ENCODE data around the gene FAM120A.
A peak's percentile ranks its signal among the peaks of the same experiment; 100 is the strongest.

The FAM120A gene, protein sequence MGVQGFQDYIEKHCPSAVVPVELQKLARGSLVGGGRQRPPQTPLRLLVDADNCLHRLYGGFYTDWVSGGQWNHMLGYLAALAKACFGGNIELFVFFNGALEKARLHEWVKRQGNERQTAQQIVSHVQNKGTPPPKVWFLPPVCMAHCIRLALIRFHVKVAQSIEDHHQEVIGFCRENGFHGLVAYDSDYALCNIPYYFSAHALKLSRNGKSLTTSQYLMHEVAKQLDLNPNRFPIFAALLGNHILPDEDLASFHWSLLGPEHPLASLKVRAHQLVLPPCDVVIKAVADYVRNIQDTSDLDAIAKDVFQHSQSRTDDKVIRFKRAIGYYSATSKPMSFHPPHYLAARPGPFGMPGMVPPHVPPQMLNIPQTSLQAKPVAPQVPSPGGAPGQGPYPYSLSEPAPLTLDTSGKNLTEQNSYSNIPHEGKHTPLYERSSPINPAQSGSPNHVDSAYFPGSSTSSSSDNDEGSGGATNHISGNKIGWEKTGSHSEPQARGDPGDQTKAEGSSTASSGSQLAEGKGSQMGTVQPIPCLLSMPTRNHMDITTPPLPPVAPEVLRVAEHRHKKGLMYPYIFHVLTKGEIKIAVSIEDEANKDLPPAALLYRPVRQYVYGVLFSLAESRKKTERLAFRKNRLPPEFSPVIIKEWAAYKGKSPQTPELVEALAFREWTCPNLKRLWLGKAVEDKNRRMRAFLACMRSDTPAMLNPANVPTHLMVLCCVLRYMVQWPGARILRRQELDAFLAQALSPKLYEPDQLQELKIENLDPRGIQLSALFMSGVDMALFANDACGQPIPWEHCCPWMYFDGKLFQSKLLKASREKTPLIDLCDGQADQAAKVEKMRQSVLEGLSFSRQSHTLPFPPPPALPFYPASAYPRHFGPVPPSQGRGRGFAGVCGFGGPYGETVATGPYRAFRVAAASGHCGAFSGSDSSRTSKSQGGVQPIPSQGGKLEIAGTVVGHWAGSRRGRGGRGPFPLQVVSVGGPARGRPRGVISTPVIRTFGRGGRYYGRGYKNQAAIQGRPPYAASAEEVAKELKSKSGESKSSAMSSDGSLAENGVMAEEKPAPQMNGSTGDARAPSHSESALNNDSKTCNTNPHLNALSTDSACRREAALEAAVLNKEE

DNA sequence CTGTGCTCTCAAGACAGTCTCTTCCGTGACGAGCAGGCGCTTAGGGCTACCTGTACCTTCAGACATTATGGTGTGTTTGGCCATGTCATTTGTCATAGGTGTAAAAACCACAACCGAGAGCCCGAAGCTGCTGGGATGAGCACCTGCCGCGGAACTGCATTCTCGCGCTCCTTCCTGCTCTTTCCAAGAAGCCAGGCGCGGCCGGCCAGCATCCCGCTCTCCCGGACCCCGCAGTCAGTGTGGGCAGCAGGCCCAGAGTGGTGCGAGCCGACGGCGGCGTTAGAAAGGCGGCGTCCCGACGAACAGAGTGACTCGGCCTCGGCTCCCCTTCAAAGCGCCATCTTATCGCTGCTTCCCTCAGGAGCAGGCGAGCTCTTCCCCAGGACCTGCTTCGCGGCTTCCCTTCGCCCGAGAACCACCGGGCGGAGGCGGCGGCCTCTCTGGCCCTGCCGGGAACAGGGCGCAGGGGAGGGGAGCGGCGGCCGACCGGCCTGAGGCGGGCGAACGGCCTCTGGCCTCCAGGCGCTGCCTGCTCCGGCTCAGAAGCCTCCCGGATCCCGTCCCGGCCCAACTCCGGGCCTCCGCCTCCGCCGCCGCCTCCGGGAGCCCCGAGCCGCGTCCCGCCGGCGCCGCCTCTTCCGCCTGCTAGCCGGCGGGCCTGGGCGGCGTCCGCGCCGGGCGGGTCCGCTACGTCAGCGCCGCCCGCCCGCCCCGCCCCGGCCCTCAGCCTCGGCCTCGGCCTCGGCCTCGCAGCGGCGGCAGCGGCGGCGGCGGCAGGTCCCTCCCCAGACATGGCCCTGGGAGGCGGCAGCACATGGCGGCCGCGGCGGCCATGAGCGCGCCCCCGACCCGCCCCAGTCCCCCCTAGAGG, at the start of gene FAM120A:
Gene FAM120A, plus strand, starts transcription at position 741 of the 871 bp plus-strand sequence. CDS start 231 bp downstream, outside the sequence.
- peaks cover 15% of the 10 kb centered on the region for H3K4me1 Mint-ChIP-seq
- peaks cover 12% of the 10 kb centered on the region for H3K36me3 Mint-ChIP-seq
- DNase-seq (ENCODE audit: low spot score in 2 of 2) (peak; percentile 50 to 67), ATAC-seq (ENCODE audit: low read depth) (peak; percentile 76)
- H3K9me3 Mint-ChIP-seq = no peaks in the 10 kb centered on the region
- H3K27ac Mint-ChIP-seq = peak within 1 kb of the TSS; percentile 93
- peak within 1 kb of the TSS; percentile 97 for H3K4me3 Mint-ChIP-seq
- H3K27me3 Mint-ChIP-seq = no peaks in the 10 kb centered on the region

DNA sequence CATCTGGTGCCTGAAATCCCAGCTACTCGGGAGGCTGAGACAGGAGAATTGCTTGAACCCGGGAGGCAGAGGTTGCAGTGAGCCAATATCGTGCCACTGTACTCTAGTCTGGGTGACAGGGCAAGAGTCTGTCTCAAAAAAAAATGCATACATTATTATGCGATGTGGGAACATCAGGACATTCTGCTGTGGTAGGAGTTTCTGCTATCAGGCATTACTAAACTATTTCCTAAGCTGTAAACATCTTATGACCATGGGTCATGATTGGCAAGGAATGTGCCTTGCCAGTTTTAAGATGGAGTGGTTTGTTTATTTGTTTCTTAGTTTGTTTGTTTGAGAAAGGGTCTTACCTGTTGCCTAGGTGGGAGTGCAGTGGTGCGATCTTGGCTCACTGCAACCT, 45.1 kb upstream of the FAM120A start:
- H3K27me3 Mint-ChIP-seq = peaks cover 10% of the 10 kb centered on the region
- ATAC-seq (ENCODE audit: low read depth) = no peak

DNA sequence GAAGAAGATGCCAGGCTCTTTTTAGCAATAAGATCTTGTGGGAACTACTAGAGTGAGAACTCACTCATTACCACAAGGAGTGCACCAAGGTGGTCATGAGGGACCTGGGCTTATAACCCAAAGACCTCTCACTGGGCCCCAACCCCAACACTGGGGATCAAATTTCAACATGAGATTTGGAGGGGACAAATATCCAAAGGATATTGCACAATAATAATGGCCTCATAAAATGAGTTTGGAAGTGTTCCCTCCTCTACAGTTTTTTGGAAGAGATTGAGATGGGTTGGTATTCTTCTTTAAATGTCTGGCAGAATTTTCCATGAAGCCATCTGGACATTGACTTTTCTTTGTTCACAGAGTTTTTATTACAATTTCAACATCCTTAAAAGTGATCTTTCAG, 38.0 kb upstream of the FAM120A start:
- no peak for ATAC-seq (ENCODE audit: low read depth)
- no peak overlapping the region for H3K4me3 Mint-ChIP-seq
- H3K27me3 Mint-ChIP-seq = peaks cover 14% of the 10 kb centered on the region
- no peak for DNase-seq (ENCODE audit: low spot score in 2 of 2)
- H3K4me1 Mint-ChIP-seq = no peaks in the 10 kb centered on the region
- H3K36me3 Mint-ChIP-seq = peaks cover 6% of the 10 kb centered on the region
- no peak overlapping the region for H3K27ac Mint-ChIP-seq
- H3K9me3 Mint-ChIP-seq = peaks cover 7% of the 10 kb centered on the region

More for the DNA sequence above, 45.1 kb upstream of the FAM120A start:
- Mint-ChIP-seq H3K9me3 (no peaks in the 10 kb centered on the region), H3K4me1 (no peaks in the 10 kb centered on the region), H3K36me3 (no peaks in the 10 kb centered on the region), H3K4me3 (no peak overlapping the region), H3K27ac (no peak overlapping the region)
- DNase-seq (ENCODE audit: low spot score in 2 of 2) = no peak

DNA sequence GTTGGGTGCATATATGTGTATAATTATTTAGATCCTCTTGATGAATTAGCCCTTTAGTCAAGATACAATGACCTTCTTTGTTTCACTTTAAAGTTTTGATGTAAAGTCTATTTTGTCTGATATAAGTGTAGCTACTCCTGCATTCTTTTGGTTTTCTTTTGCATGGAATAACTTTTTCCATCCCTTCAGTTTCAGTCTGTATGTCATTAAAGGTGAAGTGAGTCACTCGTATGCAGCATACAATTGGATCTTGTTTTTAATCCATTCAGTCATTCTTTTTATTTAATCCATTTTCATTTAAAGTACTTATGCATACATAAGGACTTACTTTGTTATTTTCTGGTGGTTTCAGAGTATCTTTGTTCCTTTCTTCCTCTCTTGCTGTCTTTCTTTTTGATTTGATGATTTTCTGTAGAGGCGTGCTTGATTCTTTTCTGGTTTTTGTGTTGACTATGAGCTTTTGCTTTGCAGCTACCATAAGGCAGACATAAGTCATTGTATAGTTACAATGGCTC, 36.3 kb upstream of the FAM120A start:
- peaks cover 12% of the 10 kb centered on the region for H3K27me3 Mint-ChIP-seq
- H3K4me3 Mint-ChIP-seq = no peak overlapping the region
- peaks cover 10% of the 10 kb centered on the region for H3K36me3 Mint-ChIP-seq
- no peak overlapping the region for H3K27ac Mint-ChIP-seq
- no peaks in the 10 kb centered on the region for H3K4me1 Mint-ChIP-seq
- peaks cover 12% of the 10 kb centered on the region for H3K9me3 Mint-ChIP-seq
- no peak for DNase-seq (ENCODE audit: low spot score in 2 of 2)
- no peak for ATAC-seq (ENCODE audit: low read depth)

DNA sequence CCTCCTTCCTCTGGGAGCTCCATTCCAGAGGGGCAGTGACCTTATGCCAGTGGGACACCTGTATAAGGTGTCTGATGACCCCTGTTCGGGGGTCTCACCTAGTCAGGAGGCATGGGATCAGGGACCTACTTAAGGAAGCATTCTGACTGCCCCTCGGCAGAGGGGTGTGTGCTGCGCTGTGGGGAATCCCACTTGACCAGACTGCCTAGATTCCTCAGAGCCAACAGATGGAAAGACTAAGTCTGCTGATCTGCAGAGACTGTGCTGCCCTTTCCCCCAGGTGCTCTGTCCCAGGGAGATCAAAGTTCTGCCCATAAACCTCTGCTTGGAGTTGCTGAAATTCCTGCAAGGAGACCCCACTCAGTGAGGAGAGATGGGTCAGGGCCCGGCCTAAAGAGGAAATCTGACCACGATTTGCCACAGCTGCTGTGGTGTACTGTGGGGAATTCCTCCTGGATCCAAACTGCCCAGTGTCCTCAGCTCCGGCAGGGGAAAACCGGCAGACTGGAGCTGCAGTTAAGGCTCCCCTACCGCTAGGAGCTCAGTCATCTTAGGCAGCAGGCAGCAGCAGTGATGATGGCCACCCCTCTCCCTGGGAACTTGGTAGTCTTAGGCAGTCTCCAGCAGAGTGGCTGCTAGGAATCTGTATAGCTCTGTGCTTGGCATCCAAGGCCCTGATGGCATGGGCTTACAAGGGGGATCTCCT, 34.8 kb upstream of the FAM120A start:
- no peak overlapping the region for H3K4me3 Mint-ChIP-seq
- DNase-seq (ENCODE audit: low spot score in 2 of 2) (no peak), ATAC-seq (ENCODE audit: low read depth) (no peak)
- H3K36me3 Mint-ChIP-seq = peaks cover 10% of the 10 kb centered on the region
- no peaks in the 10 kb centered on the region for H3K4me1 Mint-ChIP-seq
- no peak overlapping the region for H3K27ac Mint-ChIP-seq
- peaks cover 14% of the 10 kb centered on the region for H3K9me3 Mint-ChIP-seq
- peaks cover 10% of the 10 kb centered on the region for H3K27me3 Mint-ChIP-seq

DNA sequence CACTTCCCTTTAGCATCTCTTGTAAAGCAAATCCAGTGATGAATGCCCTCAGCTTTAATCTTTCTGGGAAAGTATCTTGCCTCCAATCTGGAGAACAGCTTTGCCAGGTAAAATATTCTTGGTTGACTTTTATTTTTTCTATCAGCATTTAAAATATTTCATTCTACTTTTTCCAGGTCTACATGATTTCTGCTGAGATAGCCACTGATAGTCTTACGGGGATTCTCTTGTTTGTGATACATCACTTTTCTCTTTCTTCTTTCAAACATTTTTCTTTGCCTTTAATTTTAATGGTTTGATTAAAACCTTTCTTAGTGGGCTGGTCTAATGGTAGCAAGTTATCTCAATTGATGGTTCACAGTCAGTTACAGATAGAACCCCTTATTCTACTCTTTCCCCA, 33.9 kb upstream of the FAM120A start:
- H3K9me3 Mint-ChIP-seq = peaks cover 14% of the 10 kb centered on the region

DNA sequence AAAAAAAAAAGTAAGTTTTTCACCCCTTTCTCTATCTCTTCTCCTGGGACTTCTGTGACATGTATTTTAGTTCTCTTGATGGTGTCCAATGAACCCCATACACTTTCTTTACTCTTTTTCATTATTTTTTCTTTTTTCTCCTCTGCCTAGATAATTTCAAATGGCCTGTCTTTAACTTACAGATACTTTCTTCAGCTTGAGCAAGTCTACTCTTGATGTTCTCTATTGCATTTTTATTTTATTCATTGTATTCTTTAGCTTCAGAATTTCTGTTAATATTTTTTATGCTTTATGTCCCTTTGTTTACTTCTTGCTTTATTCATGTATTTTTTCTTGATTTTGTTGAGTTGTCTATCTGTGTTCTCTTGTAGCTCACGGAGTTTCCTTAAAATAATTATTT, 32.5 kb upstream of the FAM120A start:
- no peak for DNase-seq (ENCODE audit: low spot score in 2 of 2)
- Mint-ChIP-seq H3K36me3 (peaks cover 10% of the 10 kb centered on the region), H3K9me3 (peaks cover 14% of the 10 kb centered on the region), H3K27me3 (peaks cover 12% of the 10 kb centered on the region), H3K4me3 (no peak overlapping the region), H3K27ac (no peak overlapping the region), H3K4me1 (no peaks in the 10 kb centered on the region)
- ATAC-seq (ENCODE audit: low read depth) = no peak

More for the DNA sequence above, 33.9 kb upstream of the FAM120A start:
- no peaks in the 10 kb centered on the region for H3K4me1 Mint-ChIP-seq
- no peak overlapping the region for H3K27ac Mint-ChIP-seq
- no peak for DNase-seq (ENCODE audit: low spot score in 2 of 2)
- no peak overlapping the region for H3K4me3 Mint-ChIP-seq
- H3K36me3 Mint-ChIP-seq = peaks cover 10% of the 10 kb centered on the region
- H3K27me3 Mint-ChIP-seq = peaks cover 10% of the 10 kb centered on the region
- ATAC-seq (ENCODE audit: low read depth) = no peak

DNA sequence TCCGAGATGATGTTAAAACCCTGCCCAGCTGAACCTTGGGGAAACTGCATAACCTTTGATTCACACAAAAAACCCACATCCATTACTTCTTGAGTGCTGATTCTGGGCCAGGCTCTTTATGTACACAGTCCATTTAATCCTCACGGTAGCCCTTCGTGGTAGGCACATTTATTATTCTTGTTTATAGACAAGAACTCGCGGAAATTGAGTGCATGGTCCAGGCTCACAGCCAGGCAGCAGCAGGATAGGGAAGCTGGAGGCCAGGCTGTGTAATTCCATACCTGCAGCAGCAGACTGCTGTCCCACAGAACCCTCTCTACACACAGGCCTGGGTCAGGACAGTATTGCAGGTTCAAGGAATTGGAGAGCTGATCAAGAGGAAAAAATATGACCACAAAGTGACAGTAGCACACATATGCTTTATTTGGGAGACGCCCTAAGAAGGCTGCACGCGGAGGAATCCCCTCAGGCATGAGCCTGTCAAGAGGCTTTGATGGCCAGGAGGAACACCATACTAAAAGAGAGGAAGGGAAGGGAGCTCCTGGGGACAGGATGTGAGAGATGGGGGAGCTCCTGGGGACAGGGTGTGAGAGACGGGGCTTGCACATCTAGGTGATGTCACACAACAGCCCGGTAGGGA, 28.4 kb upstream of the FAM120A start:
- H3K36me3 Mint-ChIP-seq = peaks cover 9% of the 10 kb centered on the region
- peaks cover 11% of the 10 kb centered on the region for H3K27me3 Mint-ChIP-seq
- H3K4me3 Mint-ChIP-seq = no peak overlapping the region
- no peaks in the 10 kb centered on the region for H3K4me1 Mint-ChIP-seq
- no peak for ATAC-seq (ENCODE audit: low read depth)
- H3K27ac Mint-ChIP-seq = no peak overlapping the region
- H3K9me3 Mint-ChIP-seq = peaks cover 12% of the 10 kb centered on the region
- DNase-seq (ENCODE audit: low spot score in 2 of 2) = no peak

DNA sequence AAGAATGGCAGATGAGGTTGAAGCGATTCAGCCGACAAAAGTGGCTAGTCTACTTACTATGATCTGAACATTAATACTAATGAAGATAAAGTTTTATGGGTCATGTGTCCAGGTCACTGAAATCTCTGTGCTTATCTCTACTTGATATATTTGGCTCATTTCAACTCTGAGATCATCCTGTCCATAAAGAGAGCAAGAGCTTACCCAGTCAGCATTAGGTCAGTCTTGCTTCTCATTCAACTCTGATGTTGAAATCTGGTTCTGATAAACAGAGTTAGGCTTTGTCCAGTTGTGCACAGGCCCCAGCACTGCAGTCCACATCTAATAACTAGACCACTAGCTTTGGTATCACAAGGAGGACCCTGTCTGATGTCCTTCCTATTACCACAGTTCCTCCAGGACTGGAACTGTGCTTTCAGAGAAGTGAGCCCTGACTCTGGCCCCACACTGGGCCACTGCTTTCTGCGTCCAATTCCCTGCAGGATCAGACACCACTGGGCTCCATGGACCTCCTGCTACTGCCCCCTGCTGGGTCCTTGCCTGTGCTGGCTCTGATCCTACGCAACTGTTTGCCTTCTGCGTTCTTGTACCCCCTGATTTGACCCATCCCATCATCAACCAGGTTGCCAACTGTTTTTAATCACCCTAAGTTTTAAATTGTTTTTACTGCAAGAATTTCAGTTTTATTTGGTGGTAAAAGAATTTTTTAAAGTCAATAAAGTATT, 23.7 kb upstream of the FAM120A start:
- DNase-seq (ENCODE audit: low spot score in 2 of 2) (no peak), ATAC-seq (ENCODE audit: low read depth) (no peak)
- Mint-ChIP-seq H3K4me1 (no peaks in the 10 kb centered on the region), H3K9me3 (peaks cover 5% of the 10 kb centered on the region), H3K27ac (no peak overlapping the region), H3K27me3 (peaks cover 11% of the 10 kb centered on the region), H3K36me3 (peaks cover 5% of the 10 kb centered on the region), H3K4me3 (no peak overlapping the region)

DNA sequence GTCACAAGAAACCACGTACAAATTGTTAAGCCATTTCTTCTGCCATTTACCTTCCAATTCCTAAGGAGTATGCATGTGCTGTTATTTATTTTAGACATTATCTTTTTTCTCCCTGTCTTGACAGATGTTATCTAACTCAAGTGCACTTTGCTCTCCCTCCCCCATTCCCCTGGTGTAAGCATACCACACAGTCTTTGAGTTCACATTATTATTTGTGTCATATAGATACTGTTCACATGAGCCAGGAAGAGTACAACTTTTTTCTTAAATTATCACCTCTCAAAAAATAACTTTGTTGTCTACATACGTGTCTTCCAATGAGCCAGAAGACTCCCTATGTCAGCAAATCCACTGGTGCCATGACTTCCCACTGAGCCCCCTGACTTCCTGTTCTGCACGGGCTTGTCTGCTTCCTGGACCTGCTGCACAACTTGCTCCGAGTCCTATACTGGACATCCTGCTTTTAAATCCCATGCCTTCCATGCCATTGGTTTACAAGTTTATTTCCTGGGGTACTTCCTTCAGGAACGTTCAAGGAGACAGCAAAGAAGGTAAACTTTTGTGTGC, 19.9 kb upstream of the FAM120A start:
- Mint-ChIP-seq H3K27ac (no peak overlapping the region), H3K4me3 (no peak overlapping the region), H3K4me1 (peaks cover 3% of the 10 kb centered on the region), H3K9me3 (no peaks in the 10 kb centered on the region), H3K36me3 (peaks cover 9% of the 10 kb centered on the region), H3K27me3 (peaks cover 6% of the 10 kb centered on the region)
- DNase-seq (ENCODE audit: low spot score in 2 of 2) (no peak), ATAC-seq (ENCODE audit: low read depth) (no peak)

DNA sequence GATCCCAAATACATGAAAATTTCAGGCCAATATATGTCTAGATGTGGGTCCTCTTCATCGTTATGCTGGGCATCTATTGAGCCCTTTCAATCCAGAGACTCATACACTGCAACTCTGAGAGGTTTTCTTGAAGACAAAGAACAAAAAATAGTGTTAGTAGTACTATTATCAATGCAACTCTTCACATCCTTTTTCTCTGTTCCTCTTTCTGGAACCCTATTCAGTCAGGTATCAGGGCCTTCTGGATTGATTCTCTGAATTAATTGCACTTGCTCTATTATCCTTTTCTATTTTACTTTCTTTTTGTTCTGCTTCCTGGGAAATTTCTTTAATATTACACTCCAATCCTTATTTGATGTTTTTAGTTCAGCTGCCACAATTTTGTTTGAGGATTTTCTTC, 18.5 kb upstream of the FAM120A start:
- Mint-ChIP-seq H3K27ac (no peak overlapping the region), H3K4me3 (no peak overlapping the region), H3K36me3 (peaks cover 9% of the 10 kb centered on the region), H3K27me3 (peaks cover 1% of the 10 kb centered on the region), H3K4me1 (peaks cover 3% of the 10 kb centered on the region), H3K9me3 (no peaks in the 10 kb centered on the region)
- no peak for ATAC-seq (ENCODE audit: low read depth)
- no peak for DNase-seq (ENCODE audit: low spot score in 2 of 2)

DNA sequence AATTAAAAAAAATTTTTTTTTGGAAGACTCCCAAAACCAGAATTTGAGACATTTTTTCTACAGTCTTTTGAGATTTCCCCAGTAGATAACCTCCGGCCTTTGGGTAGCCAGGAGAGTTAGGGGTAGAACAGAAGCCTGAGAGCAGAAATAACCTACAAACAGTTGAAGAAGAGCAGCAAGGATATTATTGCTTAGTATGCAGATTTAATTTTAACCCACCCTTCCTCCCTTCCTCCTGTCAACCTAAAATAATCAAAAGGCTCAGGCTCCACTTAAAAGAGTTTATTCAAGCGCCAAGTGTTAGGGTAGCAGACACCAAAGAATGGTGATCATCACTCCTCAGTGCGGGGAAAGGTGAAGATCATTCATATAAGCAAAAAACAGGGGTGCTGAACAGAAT, 17.4 kb upstream of the FAM120A start:
- H3K4me1 Mint-ChIP-seq = peaks cover 3% of the 10 kb centered on the region
- no peaks in the 10 kb centered on the region for H3K9me3 Mint-ChIP-seq
- no peak overlapping the region for H3K4me3 Mint-ChIP-seq
- no peak overlapping the region for H3K27ac Mint-ChIP-seq
- ATAC-seq (ENCODE audit: low read depth) (no peak), DNase-seq (ENCODE audit: low spot score in 2 of 2) (no peak)
- peaks cover 1% of the 10 kb centered on the region for H3K27me3 Mint-ChIP-seq
- peaks cover 10% of the 10 kb centered on the region for H3K36me3 Mint-ChIP-seq

Data from memory B cell (primary cell).